Activated CD4-positive, CD25-positive, alpha-beta regulatory T cell (primary cell): ENCODE measurements around the gene SLC15A3.

Experiments used
- DNase-seq, 4 experiments: peaks; one replicate each; lab custom pipeline; 2025; lab: John Stamatoyannopoulos, UW

Gene SLC15A3

GRCh38 chr11:60951904-60952741 is at the start of gene SLC15A3:
Gene SLC15A3, minus strand, starts transcription at chr11:60952176. Its CDS starts 625 bp downstream, at chr11:60951551.
- DNase-seq: no peak

- no peak for DNase-seq
Measured at GRCh38 chr11:61000426-61000825, 48.5 kb upstream of the SLC15A3 start.

GRCh38 chr11:60996381-60997138 is 44.6 kb upstream of the SLC15A3 start:
- no peak for DNase-seq

GRCh38 chr11:60995798-60996197 is 43.8 kb upstream of the SLC15A3 start:
- DNase-seq: no peak

- no peak for DNase-seq
Measured at GRCh38 chr11:60994541-60995080, 42.6 kb upstream of the SLC15A3 start.

- no peak for DNase-seq
Measured at GRCh38 chr11:60993615-60994014, 41.6 kb upstream of the SLC15A3 start.

- no peak for DNase-seq
Measured at GRCh38 chr11:60992842-60993409, 41.0 kb upstream of the SLC15A3 start.

GRCh38 chr11:60991457-60991856 is 39.5 kb upstream of the SLC15A3 start:
- DNase-seq: no peak

GRCh38 chr11:60989093-60989650 is 37.2 kb upstream of the SLC15A3 start:
- DNase-seq: no peak

GRCh38 chr11:60988658-60989057 is 36.7 kb upstream of the SLC15A3 start:
- no peak for DNase-seq

- no peak for DNase-seq
Measured at GRCh38 chr11:60987577-60988277, 35.8 kb upstream of the SLC15A3 start.

GRCh38 chr11:60985991-60986915 is 34.3 kb upstream of the SLC15A3 start:
- DNase-seq: peak; percentile 42 to 76 (median 68)

GRCh38 chr11:60985501-60985900 is 33.5 kb upstream of the SLC15A3 start:
- DNase-seq: no peak

GRCh38 chr11:60984636-60985035 is 32.7 kb upstream of the SLC15A3 start:
- DNase-seq: no peak

GRCh38 chr11:60984149-60984548 is 32.2 kb upstream of the SLC15A3 start:
- no peak for DNase-seq

GRCh38 chr11:60982184-60982583 is 30.2 kb upstream of the SLC15A3 start:
- no peak for DNase-seq

GRCh38 chr11:60981515-60981914 is 29.5 kb upstream of the SLC15A3 start:
- no peak for DNase-seq

GRCh38 chr11:60978546-60979380 is 26.8 kb upstream of the SLC15A3 start:
- no peak for DNase-seq

- DNase-seq: no peak
Measured at GRCh38 chr11:60977836-60978235, 25.9 kb upstream of the SLC15A3 start.

GRCh38 chr11:60977224-60977623 is 25.2 kb upstream of the SLC15A3 start:
- no peak for DNase-seq
